NCI-H1417 treated with DMSO at 0.1 percent for 48 hours (cell line): ENCODE data around the gene SMIM35.
A peak's percentile ranks its signal among the peaks of the same experiment; 100 is the strongest.

Experiments
- DNase-seq: peaks from one replicate; lab custom pipeline; 2025; lab: John Stamatoyannopoulos, UW

Gene SMIM35

GRCh38 chr11:118002010-118002540, 84.7 kb downstream of the SMIM35 start:
- DNase-seq, result no peak

GRCh38 chr11:118001494-118001971, 85.2 kb downstream of the SMIM35 start:
- no peak for DNase-seq

GRCh38 chr11:118000850-118001228, 85.9 kb downstream of the SMIM35 start:
- no peak for DNase-seq

- no peak for DNase-seq
These were observed 86.5 kb downstream of the SMIM35 start for GRCh38 chr11:118000067-118000849.

GRCh38 chr11:117999354-117999993, 87.3 kb downstream of the SMIM35 start:
- DNase-seq, result no peak

GRCh38 chr11:117998664-117999353, 88.0 kb downstream of the SMIM35 start:
- no peak for DNase-seq

- no peak for DNase-seq
These were observed 88.8 kb downstream of the SMIM35 start for GRCh38 chr11:117997823-117998579.

GRCh38 chr11:117997406-117997805, 89.4 kb downstream of the SMIM35 start:
- DNase-seq, result no peak

GRCh38 chr11:117996058-117996457, 90.7 kb downstream of the SMIM35 start:
- DNase-seq, result no peak

GRCh38 chr11:117995472-117995871, 91.3 kb downstream of the SMIM35 start:
- DNase-seq, result no peak

GRCh38 chr11:117993988-117994745, 92.6 kb downstream of the SMIM35 start:
- no peak for DNase-seq

- no peak for DNase-seq
These were observed 94.1 kb downstream of the SMIM35 start for GRCh38 chr11:117992620-117993019.

- DNase-seq, result no peak
These were observed 94.6 kb downstream of the SMIM35 start for GRCh38 chr11:117992136-117992535.

- no peak for DNase-seq
These were observed 97.2 kb downstream of the SMIM35 start for GRCh38 chr11:117989351-117990102.

GRCh38 chr11:117986981-117987574, 99.7 kb downstream of the SMIM35 start:
- no peak for DNase-seq

- DNase-seq, result peak; percentile 56
These were observed 100.5 kb downstream of the SMIM35 start, which contains the start of gene IL10RA for GRCh38 chr11:117985953-117986887. TSS of gene IL10RA (plus strand) at chr11:117986394. CDS start at chr11:117986468, 74 bp downstream.

- DNase-seq, result no peak
These were observed 102.3 kb downstream of the SMIM35 start for GRCh38 chr11:117984476-117984875.

- no peak for DNase-seq
These were observed 103.6 kb downstream of the SMIM35 start for GRCh38 chr11:117983163-117983475.

- DNase-seq, result no peak
These were observed 106.0 kb downstream of the SMIM35 start for GRCh38 chr11:117980720-117981119.
